ENCODE data around the gene PLVAP.

PLVAP gene

GRCh38 chr19:17312189-17313113, 64.7 kb downstream of the PLVAP start:
- no peak for TF ChIP-seq CTCF (IDR thresholded peaks at IDR 0.05)

- no peak for TF ChIP-seq CTCF (IDR thresholded peaks at IDR 0.05)
These were observed 65.5 kb downstream of the PLVAP start for GRCh38 chr19:17311455-17312188.

- no peak for TF ChIP-seq CTCF (IDR thresholded peaks at IDR 0.05)
These were observed 67.1 kb downstream of the PLVAP start for GRCh38 chr19:17309965-17310461.

- TF ChIP-seq CTCF (IDR thresholded peaks at IDR 0.05): no peak
These were observed 67.8 kb downstream of the PLVAP start, which contains the start of gene DDA1 for GRCh38 chr19:17309198-17309964. DDA1 (plus strand) TSS chr19:17309563; CDS start chr19:17309655, 92 bp downstream.

GRCh38 chr19:17307876-17308377, 69.2 kb downstream of the PLVAP start:
- no peak for TF ChIP-seq CTCF (IDR thresholded peaks at IDR 0.05)

GRCh38 chr19:17306285-17306714, 70.8 kb downstream of the PLVAP start:
- no peak for TF ChIP-seq CTCF (IDR thresholded peaks at IDR 0.05)

Data from LNCAP (cell line).